Measurements from ENCODE around the gene MRPL50.

Gene MRPL50

GRCh38 chr9:101435601-101436079 is 37.2 kb upstream of the MRPL50 start, which contains the start of gene ALDOB:
Gene ALDOB, minus strand, starts transcription at chr9:101435774. Its CDS starts 4,887 bp downstream, at chr9:101430887.
- Histone ChIP-seq H3K9me3 (ENCODE audit: insufficient read depth, low read length) (no peaks in the 10 kb centered on the region), H3K4me2 (ENCODE audit: low read depth, low read length, poor library complexity, severe bottlenecking) (no peak within 1 kb of the TSS), H4K20me1 (ENCODE audit: low read depth, low read length) (no peaks in the 10 kb centered on the region), H3K27ac (ENCODE audit: low read depth, low read length) (no peak within 1 kb of the TSS), H3K36me3 (ENCODE audit: low read length) (no peaks in the 10 kb centered on the region), H3K4me3 (ENCODE audit: insufficient read depth, low read length, poor library complexity, severe bottlenecking) (no peak within 1 kb of the TSS), H3F3A (ENCODE audit: insufficient read depth) (no peaks in the 10 kb centered on the region), H3K9me2 (replicated peaks; ENCODE audit: insufficient read depth, low read length) (no peaks in the 10 kb centered on the region), H2AFZ (ENCODE audit: low read depth, low read length, severe bottlenecking) (no peak within 1 kb of the TSS), H3K27me3 (ENCODE audit: low read length) (no peaks in the 10 kb centered on the region), H3K9ac (ENCODE audit: low read length) (no peak within 1 kb of the TSS), H3K79me2 (ENCODE audit: insufficient read depth, low read length) (no peaks in the 10 kb centered on the region)
- TF ChIP-seq EZH2phosphoT487 (conservative IDR thresholded peaks at IDR 0.05; ENCODE audit: low read length) (no peak), CTCF (IDR thresholded peaks at IDR 0.05; ENCODE audit: insufficient read depth, low read length, poor library complexity, severe bottlenecking) (no peak)

GRCh38 chr9:101434998-101435397 is 36.6 kb upstream of the MRPL50 start:
- Histone ChIP-seq H3K27ac (ENCODE audit: low read depth, low read length) (no peak overlapping the region), H3K36me3 (ENCODE audit: low read length) (no peaks in the 10 kb centered on the region), H3F3A (ENCODE audit: insufficient read depth) (no peaks in the 10 kb centered on the region), H3K9me2 (replicated peaks; ENCODE audit: insufficient read depth, low read length) (no peaks in the 10 kb centered on the region), H3K27me3 (ENCODE audit: low read length) (no peaks in the 10 kb centered on the region), H3K4me2 (ENCODE audit: low read depth, low read length, poor library complexity, severe bottlenecking) (no peak overlapping the region), H2AFZ (ENCODE audit: low read depth, low read length, severe bottlenecking) (no peak overlapping the region), H3K9me3 (ENCODE audit: insufficient read depth, low read length) (no peaks in the 10 kb centered on the region), H3K79me2 (ENCODE audit: insufficient read depth, low read length) (no peaks in the 10 kb centered on the region), H4K20me1 (ENCODE audit: low read depth, low read length) (no peaks in the 10 kb centered on the region), H3K9ac (ENCODE audit: low read length) (no peak overlapping the region), H3K4me3 (ENCODE audit: insufficient read depth, low read length, poor library complexity, severe bottlenecking) (no peak overlapping the region)
- no peak for TF ChIP-seq CTCF (IDR thresholded peaks at IDR 0.05; ENCODE audit: insufficient read depth, low read length, poor library complexity, severe bottlenecking)
- no peak for TF ChIP-seq EZH2phosphoT487 (conservative IDR thresholded peaks at IDR 0.05; ENCODE audit: low read length)

GRCh38 chr9:101433229-101433628 is 34.8 kb upstream of the MRPL50 start:
- no peaks in the 10 kb centered on the region for H4K20me1 ChIP-seq (ENCODE audit: low read depth, low read length)
- no peaks in the 10 kb centered on the region for H3K79me2 ChIP-seq (ENCODE audit: insufficient read depth, low read length)
- TF ChIP-seq CTCF (IDR thresholded peaks at IDR 0.05; ENCODE audit: insufficient read depth, low read length, poor library complexity, severe bottlenecking) (no peak), EZH2phosphoT487 (conservative IDR thresholded peaks at IDR 0.05; ENCODE audit: low read length) (no peak)
- H2AFZ ChIP-seq (ENCODE audit: low read depth, low read length, severe bottlenecking), result no peak overlapping the region
- no peak overlapping the region for H3K4me3 ChIP-seq (ENCODE audit: insufficient read depth, low read length, poor library complexity, severe bottlenecking)
- H3K27ac ChIP-seq (ENCODE audit: low read depth, low read length), result no peak overlapping the region
- no peak overlapping the region for H3K9ac ChIP-seq (ENCODE audit: low read length)
- H3K9me2 ChIP-seq (replicated peaks; ENCODE audit: insufficient read depth, low read length), result no peaks in the 10 kb centered on the region
- H3K36me3 ChIP-seq (ENCODE audit: low read length), result no peaks in the 10 kb centered on the region
- no peaks in the 10 kb centered on the region for H3K27me3 ChIP-seq (ENCODE audit: low read length)
- H3F3A ChIP-seq (ENCODE audit: insufficient read depth), result peaks cover 7% of the 10 kb centered on the region
- H3K9me3 ChIP-seq (ENCODE audit: insufficient read depth, low read length), result no peaks in the 10 kb centered on the region
- H3K4me2 ChIP-seq (ENCODE audit: low read depth, low read length, poor library complexity, severe bottlenecking), result no peak overlapping the region

All from SU-DHL-6 (cell line).